Ascending aorta (tissue), 2 donors: ENCODE data around the gene GRK5. TPM values are rescaled to one million over a fixed set of nuclear protein-coding genes. Genes with fewer than 3 reads are reported as not detected.
A peak's percentile ranks its signal among the peaks of the same experiment; 100 is the strongest.

Source experiments
- DNase-seq, 2 donors: peaks; one replicate each; pipeline ENCODE4 v3.0.0-alpha.2; 2019; ENCODE audit warnings: low spot score in 2 of 2
- H3K27ac ChIP-seq, 2 donors: fragments of 200-600 bp; sonication (generic); one replicate each; pipeline ENCODE4 v1.5.1; 2016 to 2017; ENCODE audit warnings: mild to moderate bottlenecking in 1 of 2
- H3K27me3 ChIP-seq: fragments of 200-600 bp; sonication (generic); one replicate; pipeline ENCODE4 v1.5.1; 2017
- H3K36me3 ChIP-seq, 2 donors: fragments of 200-600 bp; sonication (generic); one replicate each; pipeline ENCODE4 v1.5.1; 2016
- H3K4me1 ChIP-seq, 2 donors: fragments of 200-600 bp; sonication (generic); one replicate each; pipeline ENCODE4 v1.5.1; 2016 to 2017; ENCODE audit warnings: mild to moderate bottlenecking in 1 of 2
- H3K4me3 ChIP-seq, 2 donors: fragments of 200-600 bp; sonication (generic); one replicate each; pipeline ENCODE4 v1.5.1; 2016 to 2017; ENCODE audit warnings: mild to moderate bottlenecking in 1 of 2
- H3K9me3 ChIP-seq, 2 donors: fragments of 200-600 bp; sonication (generic); one replicate each; pipeline ENCODE4 v1.5.1; 2016
- intact Hi-C: fragments of 100-400 bp; cut with DNase I; formaldehyde crosslinking; loops from one replicate; pipeline ENCODE4 v1.15.1; 2023
- total RNA-seq: library from RNA; depleted of rRNA; stranded (reverse); fragments of >200 nt; gene quantifications from one replicate; pipeline ENCODE4 v1.1.0, GENCODE V29; 2016
- TF ChIP-seq, protein P1 (sequence below), 3 experiments: fragments of 200-600 bp in 2 of 3; fragments of 450-650 bp in 1 of 3; sonication (generic) in 2 of 3; IDR thresholded peaks; one replicate each; pipeline ENCODE4 v1.5.1; 2016 to 2019; ENCODE audit warnings: antibody characterized with exemption in 3 of 3, mild to moderate bottlenecking in 1 of 3, moderate library complexity in 1 of 3

Gene GRK5
- total RNA-seq, 1 donor from 2014 or later, result 75.5 TPM

DNA sequence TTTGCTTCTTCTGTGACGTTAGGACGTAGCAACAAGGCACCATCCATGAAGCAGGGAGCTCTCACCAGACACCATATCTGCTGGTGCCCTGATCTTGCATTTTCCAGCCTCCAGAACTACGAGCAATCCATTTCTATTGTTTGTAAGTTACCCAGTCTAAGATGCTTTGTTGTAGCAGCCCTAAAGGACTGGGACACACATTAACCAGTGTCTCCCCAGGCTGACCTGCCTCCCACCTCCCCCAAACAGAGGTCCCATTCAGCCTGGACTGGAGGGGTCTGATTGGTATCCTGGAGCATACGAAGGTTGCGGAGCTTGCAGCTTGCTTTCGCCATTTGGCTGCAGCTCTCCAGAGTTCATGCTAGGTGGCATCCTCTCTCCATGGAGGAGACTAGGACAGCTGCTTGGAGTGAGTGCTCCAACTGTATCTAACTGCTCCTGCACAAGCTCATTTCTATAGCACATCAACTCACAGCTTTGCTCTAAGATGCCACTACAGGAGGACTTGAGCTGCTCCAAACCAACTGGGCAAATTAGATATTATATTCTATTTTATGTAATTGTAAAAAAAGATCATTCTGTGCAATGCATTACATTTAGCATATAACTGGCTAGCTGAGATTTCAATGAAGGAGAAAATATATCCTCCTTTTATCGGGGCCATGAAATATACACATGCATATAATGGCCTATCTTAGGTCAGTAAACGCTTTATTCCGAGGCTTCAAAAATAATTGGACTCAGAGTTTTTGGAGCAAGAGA, 8.0 kb upstream of the GRK5 start:
- Histone ChIP-seq H3K9me3 (no peaks in the 10 kb centered on the region), H3K27ac (no peak overlapping the region), H3K27me3 (no peaks in the 10 kb centered on the region), H3K36me3 (no peaks in the 10 kb centered on the region), H3K4me3 (no peak overlapping the region), H3K4me1 (peaks cover 0 to 4% of the 10 kb centered on the region in 2 donors)
- peak in 1 of 2 donors; percentile 77 for DNase-seq
- TF ChIP-seq, protein P1, sequence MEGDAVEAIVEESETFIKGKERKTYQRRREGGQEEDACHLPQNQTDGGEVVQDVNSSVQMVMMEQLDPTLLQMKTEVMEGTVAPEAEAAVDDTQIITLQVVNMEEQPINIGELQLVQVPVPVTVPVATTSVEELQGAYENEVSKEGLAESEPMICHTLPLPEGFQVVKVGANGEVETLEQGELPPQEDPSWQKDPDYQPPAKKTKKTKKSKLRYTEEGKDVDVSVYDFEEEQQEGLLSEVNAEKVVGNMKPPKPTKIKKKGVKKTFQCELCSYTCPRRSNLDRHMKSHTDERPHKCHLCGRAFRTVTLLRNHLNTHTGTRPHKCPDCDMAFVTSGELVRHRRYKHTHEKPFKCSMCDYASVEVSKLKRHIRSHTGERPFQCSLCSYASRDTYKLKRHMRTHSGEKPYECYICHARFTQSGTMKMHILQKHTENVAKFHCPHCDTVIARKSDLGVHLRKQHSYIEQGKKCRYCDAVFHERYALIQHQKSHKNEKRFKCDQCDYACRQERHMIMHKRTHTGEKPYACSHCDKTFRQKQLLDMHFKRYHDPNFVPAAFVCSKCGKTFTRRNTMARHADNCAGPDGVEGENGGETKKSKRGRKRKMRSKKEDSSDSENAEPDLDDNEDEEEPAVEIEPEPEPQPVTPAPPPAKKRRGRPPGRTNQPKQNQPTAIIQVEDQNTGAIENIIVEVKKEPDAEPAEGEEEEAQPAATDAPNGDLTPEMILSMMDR (IDR thresholded peaks at IDR 0.05), result peak; percentile 69 to 89 (median 82)
- intact Hi-C loops, result loop anchor here (1.0 to 2.0 kb wide), 4 partner anchors 217 to 343 kb away; partner anchors contain the start of gene RGS10

DNA sequence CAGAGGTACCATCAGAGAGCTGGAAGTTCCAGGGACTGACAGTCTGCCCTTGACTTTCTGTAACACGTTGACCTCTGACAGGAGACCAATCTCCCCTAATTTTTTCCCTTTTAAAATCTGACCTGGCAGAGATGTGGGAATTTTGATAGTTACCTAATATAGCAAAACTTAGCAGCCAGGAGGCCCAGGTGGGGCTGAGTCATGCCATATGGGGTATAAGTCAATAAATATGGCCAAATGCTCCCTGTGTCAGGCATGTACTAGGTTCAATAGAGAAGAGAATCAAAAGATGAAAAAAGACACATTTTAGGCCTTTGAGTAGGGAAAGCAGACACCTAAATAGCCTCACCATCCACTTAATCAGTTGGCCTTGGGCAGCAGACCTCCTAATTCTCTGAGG, 6.1 kb upstream of the GRK5 start:
- H3K9me3 ChIP-seq, result no peaks in the 10 kb centered on the region
- peaks cover 0 to 9% of the 10 kb centered on the region in 2 donors for H3K4me1 ChIP-seq
- no peak overlapping the region for H3K4me3 ChIP-seq
- intact Hi-C loops, result loop anchor here (10.0 kb wide), 1 partner anchor 454 kb away; the partner anchor contains the start of gene BAG3
- H3K27ac ChIP-seq, result no peak overlapping the region
- TF ChIP-seq, protein P1 (IDR thresholded peaks at IDR 0.05), result no peak
- no peaks in the 10 kb centered on the region for H3K36me3 ChIP-seq
- DNase-seq, result no peak
- no peaks in the 10 kb centered on the region for H3K27me3 ChIP-seq

DNA sequence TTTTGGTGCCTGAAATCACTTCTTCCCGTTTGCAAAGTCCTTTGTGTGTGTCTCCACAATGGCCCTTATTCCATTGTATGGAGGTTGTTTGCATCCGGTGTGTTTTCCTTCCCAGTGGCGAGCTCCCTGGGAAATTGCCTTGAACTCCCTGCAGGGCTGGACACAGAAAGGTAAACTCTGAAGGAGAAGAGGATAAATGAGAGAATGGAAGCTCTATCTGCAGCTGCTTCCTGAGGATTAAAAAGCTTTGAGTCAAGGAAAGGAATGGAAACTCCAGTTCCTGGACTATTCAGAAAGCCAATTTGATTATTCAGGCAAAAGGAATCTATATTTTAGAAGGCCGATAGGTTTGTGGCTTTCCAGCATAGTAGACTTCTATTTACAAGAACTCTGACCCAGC, 4.4 kb upstream of the GRK5 start:
- no peaks in the 10 kb centered on the region for H3K27me3 ChIP-seq
- peaks cover 0 to 11% of the 10 kb centered on the region in 2 donors for H3K4me1 ChIP-seq
- no peak overlapping the region for H3K4me3 ChIP-seq
- no peaks in the 10 kb centered on the region for H3K36me3 ChIP-seq
- TF ChIP-seq, protein P1 (IDR thresholded peaks at IDR 0.05), result no peak
- H3K27ac ChIP-seq, result no peak overlapping the region
- intact Hi-C loops, result loop anchor here (1.0 to 10.0 kb wide), 2 partner anchors 212 to 452 kb away; partner anchors contain the start of gene BAG3
- H3K9me3 ChIP-seq, result no peaks in the 10 kb centered on the region
- DNase-seq, result no peak

DNA sequence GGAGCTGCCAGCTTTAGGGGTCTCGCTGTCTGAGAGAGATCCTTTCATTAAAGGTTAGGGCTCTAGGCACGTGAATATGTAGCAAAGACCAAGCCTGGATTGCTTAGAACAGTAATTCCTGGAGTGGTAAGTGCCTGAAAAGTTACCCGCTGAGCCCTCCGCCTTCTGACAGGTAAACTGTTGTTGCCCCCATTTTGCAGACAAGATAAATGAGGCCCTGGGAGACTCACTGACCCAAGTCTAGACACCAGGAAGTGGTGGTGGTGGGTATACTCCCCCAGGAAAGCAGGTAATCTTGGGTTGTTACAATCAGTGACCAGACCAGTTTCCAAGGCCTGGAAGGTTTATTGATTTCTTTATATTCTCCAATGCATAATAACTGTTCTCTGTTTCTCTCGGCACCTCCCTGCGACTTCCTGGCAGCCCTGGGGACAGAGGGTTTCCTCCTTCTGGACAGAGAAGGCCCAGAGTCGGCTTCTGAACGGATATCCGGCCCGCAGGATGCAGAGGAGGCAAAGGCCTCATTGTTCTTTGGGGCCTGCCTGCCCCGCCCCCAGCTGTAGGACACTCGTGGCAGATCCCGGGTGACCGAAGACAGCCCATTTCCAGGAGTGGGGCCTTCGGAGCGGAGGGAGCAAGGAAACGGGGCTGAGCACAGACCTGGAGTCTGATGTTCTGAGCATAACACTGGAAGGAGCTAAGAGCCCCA, 1.3 kb upstream of the GRK5 start:
- intact Hi-C loops, result loop anchor here (2.0 to 10.0 kb wide), 6 partner anchors 65 to 449 kb away; partner anchors contain the start of genes BAG3 and TIAL1
- no peaks in the 10 kb centered on the region for H3K9me3 ChIP-seq
- H3K27ac ChIP-seq, result peak overlapping the region; percentile 95 to 97
- DNase-seq, result peak; percentile 57 to 86
- H3K4me1 ChIP-seq, result peaks cover 0 to 18% of the 10 kb centered on the region in 2 donors
- H3K36me3 ChIP-seq, result no peaks in the 10 kb centered on the region
- no peaks in the 10 kb centered on the region for H3K27me3 ChIP-seq
- TF ChIP-seq, protein P1 (IDR thresholded peaks at IDR 0.05), result no peak
- H3K4me3 ChIP-seq, result peak overlapping the region; percentile 91 to 99

DNA sequence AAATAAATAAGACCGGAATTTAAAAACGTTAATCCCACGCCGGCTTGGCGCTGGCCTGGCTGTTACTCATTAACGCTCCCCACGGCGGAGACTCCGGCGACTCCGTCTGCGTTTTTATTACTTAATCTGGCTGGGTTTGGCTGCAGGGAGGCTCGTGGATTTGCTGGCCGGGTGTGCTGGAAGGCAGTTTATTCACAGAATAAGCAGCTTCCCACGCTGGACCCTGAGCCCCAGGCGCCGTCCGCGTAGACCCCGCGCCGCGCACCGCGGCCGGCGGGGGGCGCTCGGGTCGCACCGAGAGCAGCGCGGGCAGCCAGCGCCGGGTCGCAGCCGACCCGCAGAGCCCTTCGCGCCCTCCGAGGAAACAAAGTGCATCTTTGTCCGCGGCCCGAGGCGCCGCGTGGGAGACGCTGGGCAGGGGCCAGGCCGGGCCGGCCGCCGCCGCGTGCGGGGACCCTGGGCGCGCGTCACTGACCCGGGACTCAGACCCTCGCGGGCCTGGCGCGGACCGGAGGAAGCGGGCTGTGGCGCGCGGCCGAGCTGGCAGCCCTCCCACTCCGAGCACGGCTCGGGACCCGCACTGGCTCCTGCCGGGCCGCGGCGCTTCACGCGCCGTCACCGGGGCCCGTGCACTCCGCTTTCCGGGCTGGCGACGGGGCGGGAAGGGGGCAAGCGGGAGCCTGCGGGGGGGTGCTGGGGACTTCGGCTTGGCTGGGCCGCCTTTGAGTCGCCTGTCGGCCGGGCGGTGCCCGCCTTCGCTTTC, 587 bp upstream of the GRK5 start:
- TF ChIP-seq, protein P1 (IDR thresholded peaks at IDR 0.05), result peak; percentile 32 to 96 (median 43)
- intact Hi-C loops, result loop anchor here (2.0 to 10.0 kb wide), 6 partner anchors 64 to 448 kb away; partner anchors contain the start of genes BAG3 and TIAL1
- peak; percentile 30 to 89 for DNase-seq
- no peaks in the 10 kb centered on the region for H3K9me3 ChIP-seq
- no peaks in the 10 kb centered on the region for H3K36me3 ChIP-seq
- peak overlapping the region; percentile 95 to 97 for H3K27ac ChIP-seq
- H3K27me3 ChIP-seq, result no peaks in the 10 kb centered on the region
- H3K4me1 ChIP-seq, result peaks cover 0 to 22% of the 10 kb centered on the region in 2 donors
- H3K4me3 ChIP-seq, result peak overlapping the region; percentile 91 to 99
